GM12875 (cell line): Measurements from ENCODE around the gene CDYL2.

Experiments
- H3K4me3 ChIP-seq: one replicate; pipeline ENCODE4 v1.5.1; 2011; ENCODE audit warnings: low read depth, low read length, control low read depth
- TF ChIP-seq, protein P1 (sequence below): IDR thresholded peaks from 2 replicates; pipeline ENCODE4 v1.5.1; 2011; ENCODE audit warnings: low read depth, mild to moderate bottlenecking, control low read depth, inconsistent platforms, low read length, moderate library complexity, borderline replicate concordance; ENCODE audit not compliant: insufficient read depth

CDYL2 gene

DNA sequence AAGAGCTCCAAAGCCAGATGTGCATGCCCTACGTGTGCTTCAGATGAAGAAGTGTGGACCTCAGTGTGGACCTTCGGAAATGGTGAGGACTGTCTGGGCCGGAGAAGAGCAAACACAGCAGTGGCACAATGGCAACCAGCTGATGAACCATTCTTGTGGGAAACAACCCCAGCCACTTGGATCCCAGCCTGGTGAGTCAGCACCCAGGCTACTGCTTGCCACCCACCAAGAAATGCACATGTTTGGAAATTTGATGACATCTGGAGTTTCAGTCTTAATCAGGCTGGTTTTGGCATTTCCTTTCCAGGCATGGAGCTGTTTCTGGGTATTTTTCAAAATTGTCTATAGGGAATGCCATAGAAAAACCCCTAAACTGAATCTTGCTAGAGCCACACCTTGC, 220.9 kb downstream of the CDYL2 start:
- TF ChIP-seq, protein P1, sequence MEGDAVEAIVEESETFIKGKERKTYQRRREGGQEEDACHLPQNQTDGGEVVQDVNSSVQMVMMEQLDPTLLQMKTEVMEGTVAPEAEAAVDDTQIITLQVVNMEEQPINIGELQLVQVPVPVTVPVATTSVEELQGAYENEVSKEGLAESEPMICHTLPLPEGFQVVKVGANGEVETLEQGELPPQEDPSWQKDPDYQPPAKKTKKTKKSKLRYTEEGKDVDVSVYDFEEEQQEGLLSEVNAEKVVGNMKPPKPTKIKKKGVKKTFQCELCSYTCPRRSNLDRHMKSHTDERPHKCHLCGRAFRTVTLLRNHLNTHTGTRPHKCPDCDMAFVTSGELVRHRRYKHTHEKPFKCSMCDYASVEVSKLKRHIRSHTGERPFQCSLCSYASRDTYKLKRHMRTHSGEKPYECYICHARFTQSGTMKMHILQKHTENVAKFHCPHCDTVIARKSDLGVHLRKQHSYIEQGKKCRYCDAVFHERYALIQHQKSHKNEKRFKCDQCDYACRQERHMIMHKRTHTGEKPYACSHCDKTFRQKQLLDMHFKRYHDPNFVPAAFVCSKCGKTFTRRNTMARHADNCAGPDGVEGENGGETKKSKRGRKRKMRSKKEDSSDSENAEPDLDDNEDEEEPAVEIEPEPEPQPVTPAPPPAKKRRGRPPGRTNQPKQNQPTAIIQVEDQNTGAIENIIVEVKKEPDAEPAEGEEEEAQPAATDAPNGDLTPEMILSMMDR: no peak
- H3K4me3 ChIP-seq: no peak overlapping the region

DNA sequence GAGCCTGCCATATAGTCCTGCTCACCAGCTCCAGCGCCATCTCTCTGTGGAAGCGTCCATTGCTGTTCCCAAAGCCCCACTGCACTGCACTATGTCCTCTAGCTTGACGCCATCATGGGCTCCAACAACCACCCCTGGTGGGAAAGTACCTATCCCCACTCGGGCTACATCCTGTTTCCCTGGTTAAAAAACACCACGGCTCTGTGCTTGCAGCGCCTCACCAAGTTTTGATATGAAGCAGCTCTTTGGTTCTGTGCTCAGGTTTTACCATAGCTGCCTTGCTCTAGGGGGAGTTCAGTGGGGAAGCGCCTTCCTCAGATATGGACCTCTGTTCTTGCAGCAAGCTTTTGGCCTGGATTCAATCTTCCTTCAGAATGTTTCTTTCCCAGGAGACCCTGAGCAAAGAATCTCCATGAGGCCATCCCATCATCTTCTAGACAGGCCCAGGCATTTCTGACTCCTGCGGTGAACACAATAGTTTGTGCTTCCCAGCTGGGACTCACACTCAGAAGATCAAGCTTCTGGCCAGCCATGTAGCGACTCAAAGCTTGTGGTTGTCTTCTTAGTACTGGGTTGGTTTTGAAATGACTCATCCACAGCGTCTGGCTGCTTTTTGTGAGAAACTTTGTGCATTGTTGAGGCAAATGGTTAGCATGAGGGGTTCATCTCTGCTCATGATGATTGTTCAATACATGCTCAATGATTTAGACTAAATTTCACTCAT, 224.1 kb downstream of the CDYL2 start:
- TF ChIP-seq, protein P1: peak; percentile 32; the same call in 1 of the 2 replicates

DNA sequence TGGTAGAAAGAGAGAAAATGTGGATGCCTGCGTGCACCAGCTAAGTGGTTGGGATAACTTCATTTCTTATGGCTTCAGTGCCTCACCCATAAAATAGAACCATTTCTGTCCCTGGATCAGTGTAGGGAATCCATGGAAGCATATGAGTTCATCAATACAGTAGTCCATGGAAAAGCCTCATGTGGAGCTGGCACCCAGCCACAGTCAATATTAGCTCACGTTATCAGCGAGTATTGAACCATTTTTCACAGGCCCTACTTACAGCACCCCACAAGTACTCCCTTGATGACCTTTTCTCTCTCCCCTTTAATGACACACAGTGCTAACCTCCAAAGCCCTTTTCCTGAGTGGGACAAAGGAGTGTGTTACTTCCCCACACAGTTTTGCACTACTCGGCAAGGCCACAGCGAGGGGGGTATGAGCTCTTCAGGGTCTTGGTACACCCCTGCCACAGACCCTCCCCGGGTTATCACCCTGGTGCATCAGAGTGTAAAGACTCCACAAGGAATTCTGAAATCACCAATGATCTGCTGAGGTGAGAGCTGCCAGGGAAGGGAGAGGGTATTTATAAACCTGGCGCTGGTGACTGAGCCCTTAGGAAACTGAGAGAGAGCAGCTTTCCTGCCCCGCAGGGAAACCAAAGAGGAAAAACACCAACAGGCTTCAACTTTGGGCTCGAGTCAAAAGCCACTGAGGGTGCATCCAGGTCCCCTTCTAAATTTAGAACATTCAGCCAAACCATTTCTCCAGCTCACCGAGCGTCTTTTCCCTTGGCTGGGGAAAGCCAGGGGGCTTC, 226.7 kb downstream of the CDYL2 start:
- no peak overlapping the region for H3K4me3 ChIP-seq
- TF ChIP-seq, protein P1: no peak

More for the DNA sequence above, 224.1 kb downstream of the CDYL2 start:
- H3K4me3 ChIP-seq: peak overlapping the region; percentile 18

DNA sequence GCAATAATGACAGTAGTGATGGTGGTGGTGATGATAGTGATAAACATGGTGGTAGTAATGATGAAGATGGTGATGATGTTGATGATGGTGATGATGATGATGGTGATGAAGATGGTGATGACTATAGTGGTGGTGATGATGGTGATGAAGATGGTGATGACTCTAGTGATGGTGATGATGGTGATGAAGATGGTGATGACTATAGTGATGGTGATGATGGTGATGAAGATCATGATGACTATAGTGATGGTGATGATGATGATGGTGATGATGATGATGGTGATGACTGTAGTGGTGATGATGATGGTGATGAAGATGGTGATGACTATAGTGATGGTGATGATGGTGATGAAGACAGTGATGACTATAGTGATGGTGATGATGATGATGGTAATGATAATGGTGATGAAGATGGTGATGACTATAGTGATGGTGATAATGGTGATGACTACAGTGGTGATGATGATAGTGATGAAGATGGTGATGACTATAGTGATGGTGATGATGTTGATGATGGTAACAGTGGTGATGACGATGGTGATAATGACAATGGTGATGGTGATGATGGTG, 228.0 kb downstream of the CDYL2 start:
- TF ChIP-seq, protein P1: no peak
- no peak overlapping the region for H3K4me3 ChIP-seq

DNA sequence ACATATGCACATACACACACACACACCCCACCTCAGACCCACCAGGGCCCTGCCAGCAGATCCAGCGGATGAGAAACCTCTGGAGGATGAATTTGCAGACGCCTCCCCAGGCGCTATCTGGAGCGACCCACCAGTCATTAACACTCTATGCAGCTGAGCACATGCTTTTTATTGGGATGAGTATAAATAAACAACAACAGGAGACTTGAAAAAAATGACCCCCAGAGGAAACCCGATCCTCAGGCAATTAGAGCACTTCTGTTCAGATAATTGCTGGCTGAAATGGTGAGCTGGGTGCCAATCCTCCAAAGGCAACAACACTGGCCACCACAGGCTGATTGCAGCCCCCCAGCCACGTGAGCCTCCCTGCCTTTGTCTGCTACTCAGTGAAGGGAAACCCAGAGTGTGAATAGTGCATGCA, 230.7 kb downstream of the CDYL2 start:
- no peak overlapping the region for H3K4me3 ChIP-seq
- TF ChIP-seq, protein P1: no peak

DNA sequence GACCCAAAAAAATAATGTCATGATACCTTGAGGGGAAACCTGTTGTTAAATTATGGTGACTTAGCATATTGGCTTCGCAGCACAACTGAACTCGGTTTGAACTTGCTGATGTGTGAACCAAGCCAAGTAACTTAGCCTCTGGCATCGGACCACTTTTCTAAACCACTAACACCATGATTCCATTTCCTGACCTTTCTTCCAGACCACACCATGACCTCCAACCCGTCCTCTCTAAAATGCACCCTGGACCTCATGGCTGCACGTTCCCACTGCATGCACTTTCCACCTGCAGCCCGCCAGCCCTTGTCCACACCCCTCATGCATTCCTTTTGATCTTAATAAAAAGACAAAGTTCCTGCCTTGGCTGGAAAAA, 234.3 kb downstream of the CDYL2 start:
- H3K4me3 ChIP-seq: no peak overlapping the region
- TF ChIP-seq, protein P1: no peak
